Mononuclear cell (primary cell): ENCODE results near the gene DDX24. TPM values are rescaled to one million over a fixed set of nuclear protein-coding genes. Genes with fewer than 3 reads are reported as not detected.
A peak's percentile ranks its signal among the peaks of the same experiment; 100 is the strongest.

ENCODE experiments used
- H3K27me3 ChIP-seq: 2 replicates; pipeline ENCODE4 v1.6.0; 2011; ENCODE audit warnings: low read length, control low read depth; ENCODE audit not compliant: insufficient read depth
- H3K4me1 ChIP-seq: 2 replicates; pipeline ENCODE4 v1.5.1; 2011; ENCODE audit warnings: mild to moderate bottlenecking, low read length, control low read depth; ENCODE audit not compliant: insufficient read depth
- H3K4me3 ChIP-seq: 2 replicates; pipeline ENCODE4 v1.5.1; 2011; ENCODE audit warnings: mild to moderate bottlenecking, low read length, moderate library complexity
- H3K9me3 ChIP-seq: 2 replicates; pipeline ENCODE4 v1.5.1; 2011; ENCODE audit warnings: low read depth, mild to moderate bottlenecking, control low read depth, low read length
- total RNA-seq: library from RNA; depleted of rRNA; stranded (reverse); fragments of >200 nt; gene quantifications from one replicate; pipeline ENCODE4 v1.2.3, GENCODE V29; 2012

DDX24 gene
- total RNA-seq, 1 donor, result 319 TPM

DNA sequence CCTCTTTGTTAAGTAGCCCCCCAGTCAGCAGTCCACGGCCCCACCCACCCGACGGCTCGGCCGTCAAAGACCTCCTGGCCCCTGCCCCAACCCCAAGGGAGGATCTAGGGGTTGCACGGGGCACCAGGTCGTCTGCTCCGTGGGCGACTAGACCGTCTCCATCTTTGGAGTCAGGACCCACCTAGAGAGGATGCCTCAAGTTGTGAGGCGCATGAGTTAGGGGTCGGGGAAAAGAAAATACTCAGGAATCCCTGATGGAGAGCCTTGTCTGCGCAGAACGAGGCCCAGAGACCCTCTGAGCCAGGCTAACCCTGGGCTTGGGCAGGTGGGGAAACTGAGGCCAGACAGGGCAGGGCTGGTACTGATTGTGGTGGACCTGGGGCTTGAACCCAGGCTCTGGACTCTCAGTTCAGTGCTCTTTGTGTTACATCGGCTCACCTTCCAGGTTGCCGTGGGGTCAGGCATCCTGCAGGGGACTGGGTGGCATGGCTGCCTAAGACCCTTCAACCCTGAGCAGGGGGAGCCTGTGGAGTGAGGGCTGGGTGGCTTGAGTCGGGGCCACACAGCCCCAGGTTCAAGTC is 54.0 kb downstream of the DDX24 start:
- Histone ChIP-seq H3K4me1 (peaks cover 27% of the 10 kb centered on the region), H3K4me3 (peak overlapping the region; percentile 38), H3K27me3 (no peaks in the 10 kb centered on the region), H3K9me3 (no peaks in the 10 kb centered on the region)

DNA sequence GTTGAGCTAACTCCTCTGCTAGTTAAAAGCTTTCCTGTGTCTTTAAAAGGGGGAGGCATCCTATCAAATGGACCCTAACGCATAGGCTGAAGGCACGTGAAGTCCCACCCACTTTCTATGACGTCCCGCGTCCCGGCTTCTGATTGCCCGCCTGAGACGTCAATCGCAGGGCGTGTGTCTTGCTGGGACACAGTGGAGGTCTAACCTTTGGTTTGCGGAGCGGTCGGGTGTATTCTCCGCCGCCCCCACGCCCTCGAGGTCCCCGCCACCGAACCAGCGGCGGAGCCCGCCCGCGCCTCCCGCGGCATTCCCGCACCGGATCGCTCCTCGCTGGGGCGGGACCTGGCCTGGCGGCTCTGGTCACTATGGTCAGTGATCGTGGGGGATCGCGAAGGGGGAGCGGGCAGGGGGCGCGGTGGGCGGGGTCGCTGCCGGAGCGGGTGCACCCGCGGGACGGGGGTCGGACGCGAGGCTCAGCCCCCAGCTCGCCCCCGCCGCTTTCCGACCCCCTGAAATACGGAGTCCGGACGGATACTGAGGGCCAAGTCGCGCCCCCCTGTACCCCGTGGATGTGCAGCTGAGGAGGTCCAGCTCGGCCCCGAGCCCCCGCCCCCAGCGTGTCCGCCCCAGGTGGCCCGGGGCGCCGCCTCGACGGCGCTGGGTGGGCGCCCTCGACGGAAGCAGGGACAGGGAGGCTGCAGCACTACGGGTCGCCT is 54.7 kb downstream of the DDX24 start, which contains the start of gene OTUB2:
Gene OTUB2, plus strand, starts transcription at position 168 of the 716 bp plus-strand sequence. Its CDS starts 198 bp downstream, at position 366.
- Histone ChIP-seq H3K4me3 (peak within 1 kb of the TSS; percentile 38), H3K27me3 (no peaks in the 10 kb centered on the region), H3K9me3 (no peaks in the 10 kb centered on the region), H3K4me1 (peaks cover 27% of the 10 kb centered on the region)

DNA sequence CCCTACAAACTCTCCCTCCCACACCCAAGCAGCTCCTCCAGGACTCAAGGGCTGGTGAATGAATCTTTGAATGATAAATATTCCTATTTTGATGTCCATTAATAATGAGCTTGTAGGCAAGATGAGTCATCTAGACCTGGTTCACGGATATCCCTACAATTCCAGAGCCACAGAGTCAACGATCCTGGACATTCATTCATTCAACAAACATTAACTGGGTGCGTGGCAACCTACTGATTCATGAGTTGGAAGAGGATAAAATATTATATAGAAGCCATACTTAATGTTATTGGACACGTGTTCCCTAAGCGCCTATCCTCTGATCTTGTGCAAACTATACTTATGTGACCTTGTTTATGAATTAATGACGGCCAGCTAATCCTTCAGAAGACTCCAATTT is 55.3 kb downstream of the DDX24 start:
- Histone ChIP-seq H3K4me1 (peaks cover 27% of the 10 kb centered on the region), H3K9me3 (no peaks in the 10 kb centered on the region), H3K4me3 (no peak overlapping the region), H3K27me3 (no peaks in the 10 kb centered on the region)

- no peaks in the 10 kb centered on the region for H3K9me3 ChIP-seq
- peaks cover 24% of the 10 kb centered on the region for H3K4me1 ChIP-seq
- H3K4me3 ChIP-seq, result no peak overlapping the region
- H3K27me3 ChIP-seq, result no peaks in the 10 kb centered on the region
Measured at GRCh38 chr14:94024549-94024948, 56.5 kb downstream of the DDX24 start.

DNA sequence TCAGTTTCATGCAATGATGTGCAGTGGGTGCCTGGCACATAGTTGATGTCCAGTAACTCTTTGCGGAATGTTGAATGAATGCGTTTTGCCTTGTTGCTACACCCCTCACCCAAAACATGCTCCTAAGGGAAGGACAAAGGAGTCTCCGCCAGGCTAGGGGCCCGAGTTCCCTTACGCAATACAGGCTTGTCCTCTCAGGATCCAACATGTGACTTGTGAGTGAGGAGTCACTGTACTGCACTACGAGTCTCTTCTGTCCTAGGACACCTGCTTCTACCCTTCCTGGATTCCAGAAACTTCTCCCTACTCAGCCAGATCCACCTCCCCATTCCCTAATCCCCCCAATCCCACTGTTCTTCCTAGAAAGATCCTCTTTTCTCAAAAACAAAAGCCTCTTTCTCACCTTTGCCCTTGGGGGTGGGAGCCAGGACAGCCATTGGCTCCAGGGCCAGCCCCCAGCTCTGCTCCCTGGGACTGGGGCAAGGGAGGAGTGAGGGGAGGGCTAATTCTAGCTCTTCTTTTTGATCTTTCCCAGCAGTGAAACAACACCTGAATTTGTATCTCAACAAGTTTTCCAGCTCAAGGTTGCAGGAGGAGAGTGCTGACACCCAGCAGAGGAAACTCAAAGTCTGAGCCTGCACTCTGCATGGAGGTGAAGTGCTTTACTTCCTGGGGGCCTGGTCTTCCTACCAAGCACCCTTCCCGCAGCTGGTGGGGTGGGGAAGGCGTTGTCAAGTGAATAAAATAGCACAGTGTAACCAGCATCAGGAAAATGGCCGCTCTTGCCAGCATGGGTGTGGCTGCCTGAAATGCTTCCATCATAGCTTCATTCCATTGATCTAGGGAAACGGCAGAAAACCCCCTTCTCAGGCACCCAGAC is 58.2 kb downstream of the DDX24 start:
- H3K4me1 ChIP-seq, result peaks cover 11% of the 10 kb centered on the region
- no peaks in the 10 kb centered on the region for H3K27me3 ChIP-seq
- no peak overlapping the region for H3K4me3 ChIP-seq
- H3K9me3 ChIP-seq, result no peaks in the 10 kb centered on the region

DNA sequence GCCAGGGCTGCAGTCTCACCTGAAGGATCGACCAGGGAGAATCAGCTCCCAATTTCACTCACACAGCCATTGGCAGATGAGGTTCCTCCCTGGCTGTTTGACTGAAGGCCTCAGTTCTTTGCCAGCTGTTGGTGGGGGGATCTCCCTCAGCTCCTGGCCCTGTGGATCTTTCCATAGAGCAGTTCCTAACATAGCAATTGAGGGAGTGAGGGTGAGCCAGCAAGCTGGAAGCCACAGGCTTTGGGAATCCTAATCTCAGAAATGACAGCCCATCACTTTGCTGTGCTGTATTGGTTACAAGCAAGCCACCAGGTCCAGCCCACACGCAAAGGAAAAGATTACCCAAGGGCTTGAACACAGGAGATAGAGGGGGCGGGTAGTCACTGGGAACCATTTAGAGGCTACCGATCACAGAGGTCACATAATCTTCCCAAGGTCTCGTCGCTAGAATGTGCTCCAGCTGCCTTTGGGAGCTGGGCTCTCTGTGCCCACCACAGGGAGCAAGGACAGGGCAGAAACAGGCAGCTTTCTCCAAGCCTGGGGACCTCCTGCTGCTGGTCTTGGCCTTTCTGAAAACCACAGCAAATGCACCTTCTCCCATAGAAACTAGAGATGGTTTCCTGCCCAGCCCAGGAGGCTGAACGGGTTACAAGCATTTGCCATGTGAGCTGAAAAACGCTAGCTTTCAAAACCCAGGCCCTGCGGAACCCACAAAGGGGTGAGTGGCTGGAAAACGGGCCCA is 59.4 kb downstream of the DDX24 start:
- H3K4me3 ChIP-seq, result no peak overlapping the region
- no peaks in the 10 kb centered on the region for H3K9me3 ChIP-seq
- peaks cover 5% of the 10 kb centered on the region for H3K4me1 ChIP-seq
- H3K27me3 ChIP-seq, result no peaks in the 10 kb centered on the region

GRCh38 chr14:94021001-94021400 is 60.0 kb downstream of the DDX24 start:
- no peak overlapping the region for H3K4me3 ChIP-seq
- H3K9me3 ChIP-seq, result no peaks in the 10 kb centered on the region
- H3K27me3 ChIP-seq, result no peaks in the 10 kb centered on the region
- H3K4me1 ChIP-seq, result peaks cover 5% of the 10 kb centered on the region

DNA sequence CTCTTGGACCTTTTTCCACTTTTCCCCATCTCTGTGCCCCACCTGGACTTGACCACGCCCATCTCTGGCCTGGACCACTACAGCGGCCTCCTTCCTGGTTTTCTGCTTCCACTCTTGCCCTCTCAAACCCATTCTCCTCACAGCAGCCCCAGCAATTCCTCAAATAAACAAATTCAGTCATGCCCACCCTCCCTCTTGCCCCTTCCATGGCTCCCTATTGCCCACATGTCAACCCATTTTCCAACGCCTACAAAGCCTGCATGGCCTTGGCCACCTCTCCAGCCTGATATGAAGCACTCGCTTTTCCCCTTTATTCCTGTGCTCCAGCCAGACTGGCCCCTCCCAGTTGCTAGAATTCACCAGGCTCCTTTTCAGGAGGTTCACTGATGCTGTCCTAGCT is 60.7 kb downstream of the DDX24 start:
- Histone ChIP-seq H3K4me3 (no peak overlapping the region), H3K27me3 (no peaks in the 10 kb centered on the region), H3K9me3 (no peaks in the 10 kb centered on the region), H3K4me1 (peaks cover 5% of the 10 kb centered on the region)

DNA sequence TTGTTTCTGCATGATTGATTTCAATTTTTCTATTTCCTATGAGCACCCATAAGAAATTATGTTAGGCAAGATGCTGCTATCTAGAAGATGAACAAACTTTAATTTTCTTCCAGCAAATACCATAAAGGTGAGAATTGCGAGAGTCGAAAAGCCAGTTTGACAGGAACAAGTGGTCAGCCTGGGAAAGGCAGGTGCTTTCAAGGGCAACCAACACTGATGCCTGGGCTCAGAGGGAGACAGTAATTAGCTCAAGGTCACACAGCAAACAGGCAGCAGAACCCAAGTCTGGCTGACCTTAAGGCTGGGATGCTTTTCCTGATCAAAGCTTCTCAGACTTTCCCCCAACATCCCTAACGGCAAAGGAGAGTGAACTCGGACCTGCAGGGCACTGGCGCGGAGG is 61.7 kb downstream of the DDX24 start:
- Histone ChIP-seq H3K9me3 (no peaks in the 10 kb centered on the region), H3K27me3 (no peaks in the 10 kb centered on the region), H3K4me3 (no peak overlapping the region), H3K4me1 (peaks cover 5% of the 10 kb centered on the region)

DNA sequence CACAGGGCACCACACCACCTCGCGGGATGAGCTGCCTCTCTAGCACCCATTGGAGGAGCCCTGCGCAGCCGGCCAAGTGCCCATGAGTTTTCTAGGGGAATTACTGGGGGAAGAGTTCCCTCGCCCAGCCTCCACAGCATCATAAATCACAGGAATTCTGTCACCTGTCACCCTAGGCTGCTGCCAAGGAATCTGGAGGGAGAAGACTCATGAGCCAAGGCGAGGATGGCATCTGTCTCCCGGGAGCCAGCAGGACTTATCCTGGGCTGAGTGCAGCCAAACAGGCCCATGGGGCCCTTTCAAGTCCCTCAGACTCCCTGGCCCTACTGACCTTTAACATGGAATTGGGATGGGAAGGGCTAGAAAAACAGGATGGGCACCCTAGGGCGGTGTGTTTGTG is 62.7 kb downstream of the DDX24 start:
- Histone ChIP-seq H3K4me1 (peaks cover 5% of the 10 kb centered on the region), H3K9me3 (no peaks in the 10 kb centered on the region), H3K27me3 (no peaks in the 10 kb centered on the region), H3K4me3 (no peak overlapping the region)

GRCh38 chr14:94016446-94016976 is 64.5 kb downstream of the DDX24 start:
- Histone ChIP-seq H3K4me1 (peaks cover 4% of the 10 kb centered on the region), H3K9me3 (no peaks in the 10 kb centered on the region), H3K27me3 (no peaks in the 10 kb centered on the region), H3K4me3 (no peak overlapping the region)

DNA sequence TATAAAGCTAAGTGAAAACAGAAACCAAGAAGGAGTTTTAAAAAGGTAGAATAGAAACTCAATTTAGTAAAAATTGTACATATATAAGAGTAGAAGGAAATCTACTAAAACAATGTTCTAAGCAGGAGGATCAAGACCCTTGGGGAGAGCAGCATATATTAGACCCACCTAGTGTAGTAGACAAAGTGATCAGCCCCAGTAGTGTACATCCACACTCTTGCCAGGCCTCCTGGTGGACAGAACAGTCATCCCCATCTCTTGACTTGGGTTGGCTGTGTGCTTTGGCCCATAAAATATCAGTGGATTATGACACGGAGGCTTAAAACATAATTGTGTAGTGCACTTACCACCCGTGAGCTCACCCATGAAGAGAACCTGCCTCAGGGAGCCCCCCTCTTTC is 65.8 kb downstream of the DDX24 start:
- peaks cover 9% of the 10 kb centered on the region for H3K4me1 ChIP-seq
- no peaks in the 10 kb centered on the region for H3K27me3 ChIP-seq
- no peaks in the 10 kb centered on the region for H3K9me3 ChIP-seq
- no peak overlapping the region for H3K4me3 ChIP-seq

DNA sequence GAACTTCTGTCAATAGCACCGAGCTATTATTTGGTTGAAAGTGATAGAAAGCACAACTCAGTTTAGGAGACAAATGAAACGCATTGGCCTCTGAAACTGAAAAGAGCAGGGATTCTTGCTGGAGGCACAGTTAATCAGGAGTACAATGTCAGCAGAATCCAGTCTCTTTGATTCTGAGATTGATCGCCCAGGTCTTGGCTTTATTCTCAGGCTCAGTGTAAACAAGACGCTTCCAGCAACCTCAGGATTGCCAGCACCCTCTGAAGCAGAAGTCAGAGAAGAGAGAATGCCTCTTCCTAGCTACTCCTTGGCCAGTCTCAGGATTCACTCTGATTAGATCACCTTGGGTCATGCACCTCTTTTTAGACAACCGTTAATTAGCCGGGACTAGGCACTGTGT is 66.6 kb downstream of the DDX24 start:
- H3K4me3 ChIP-seq, result no peak overlapping the region
- no peaks in the 10 kb centered on the region for H3K9me3 ChIP-seq
- peaks cover 9% of the 10 kb centered on the region for H3K4me1 ChIP-seq
- H3K27me3 ChIP-seq, result no peaks in the 10 kb centered on the region

DNA sequence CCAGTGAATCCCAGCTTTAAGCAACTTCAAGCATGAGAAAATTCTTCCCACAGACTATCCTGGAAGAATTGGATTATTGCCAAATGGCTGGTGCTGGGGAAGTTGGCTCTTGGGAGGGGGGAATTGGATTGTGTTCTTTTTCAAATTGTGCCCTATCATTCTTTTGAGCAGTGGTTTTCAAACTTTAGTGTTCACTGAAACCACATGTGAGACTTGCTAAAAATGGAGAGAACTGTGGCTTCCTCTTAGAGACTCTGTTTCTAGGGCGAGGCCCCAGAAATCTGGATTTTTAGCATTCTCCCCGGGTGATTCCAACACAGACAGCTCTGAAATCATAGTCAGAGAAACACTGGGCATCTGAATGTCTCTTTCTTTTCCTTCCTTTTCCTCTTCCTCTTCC is 69.2 kb downstream of the DDX24 start:
- Histone ChIP-seq H3K9me3 (no peaks in the 10 kb centered on the region), H3K4me1 (peaks cover 9% of the 10 kb centered on the region), H3K27me3 (no peaks in the 10 kb centered on the region), H3K4me3 (no peak overlapping the region)
